Measurements from ENCODE around the gene PPP6R2.

The PPP6R2 gene

GRCh38 chr22:50342651-50343540, at the start of gene PPP6R2:
Gene PPP6R2, plus strand, starts transcription at chr22:50343327. Its CDS starts 50,582 bp downstream, at chr22:50393909.
- no peak for DNase-seq (ENCODE audit: low read depth)

- DNase-seq (ENCODE audit: low read depth), result no peak
Measured at GRCh38 chr22:50293441-50294318, 49.4 kb upstream of the PPP6R2 start.

- no peak for DNase-seq (ENCODE audit: low read depth)
Measured at GRCh38 chr22:50294319-50294656, 48.8 kb upstream of the PPP6R2 start.

GRCh38 chr22:50296658-50297490, 46.3 kb upstream of the PPP6R2 start:
- no peak for DNase-seq (ENCODE audit: low read depth)

- DNase-seq (ENCODE audit: low read depth), result no peak
Measured at GRCh38 chr22:50297510-50298265, 45.4 kb upstream of the PPP6R2 start.

GRCh38 chr22:50298266-50298637, 44.9 kb upstream of the PPP6R2 start:
- DNase-seq (ENCODE audit: low read depth), result no peak

GRCh38 chr22:50298937-50299784, 44.0 kb upstream of the PPP6R2 start:
- no peak for DNase-seq (ENCODE audit: low read depth)

GRCh38 chr22:50299785-50300619, 43.1 kb upstream of the PPP6R2 start:
- no peak for DNase-seq (ENCODE audit: low read depth)

GRCh38 chr22:50300620-50301257, 42.4 kb upstream of the PPP6R2 start:
- DNase-seq (ENCODE audit: low read depth), result no peak

GRCh38 chr22:50301581-50301991, 41.5 kb upstream of the PPP6R2 start:
- no peak for DNase-seq (ENCODE audit: low read depth)

- DNase-seq (ENCODE audit: low read depth), result no peak
Measured at GRCh38 chr22:50302041-50302541, 41.0 kb upstream of the PPP6R2 start.

- DNase-seq (ENCODE audit: low read depth), result no peak
Measured at GRCh38 chr22:50302564-50302963, 40.6 kb upstream of the PPP6R2 start.

- no peak for DNase-seq (ENCODE audit: low read depth)
Measured at GRCh38 chr22:50303515-50303847, 39.6 kb upstream of the PPP6R2 start.

- DNase-seq (ENCODE audit: low read depth), result no peak
Measured at GRCh38 chr22:50303848-50304527, 39.1 kb upstream of the PPP6R2 start.

GRCh38 chr22:50304528-50305392, 38.4 kb upstream of the PPP6R2 start:
- DNase-seq (ENCODE audit: low read depth), result no peak

- no peak for DNase-seq (ENCODE audit: low read depth)
Measured at GRCh38 chr22:50305393-50305922, 37.7 kb upstream of the PPP6R2 start.

GRCh38 chr22:50305923-50306566, 37.1 kb upstream of the PPP6R2 start:
- peak; percentile 64 for DNase-seq (ENCODE audit: low read depth)

All from CMK (cell line).